ENCODE measurements around the gene LINGO3.
"Not testable (repeated sequence)": the region's sequence is repeated elsewhere in the genome, so short reads cannot be mapped to it uniquely, and the experiment has no call there.

The LINGO3 gene

DNA sequence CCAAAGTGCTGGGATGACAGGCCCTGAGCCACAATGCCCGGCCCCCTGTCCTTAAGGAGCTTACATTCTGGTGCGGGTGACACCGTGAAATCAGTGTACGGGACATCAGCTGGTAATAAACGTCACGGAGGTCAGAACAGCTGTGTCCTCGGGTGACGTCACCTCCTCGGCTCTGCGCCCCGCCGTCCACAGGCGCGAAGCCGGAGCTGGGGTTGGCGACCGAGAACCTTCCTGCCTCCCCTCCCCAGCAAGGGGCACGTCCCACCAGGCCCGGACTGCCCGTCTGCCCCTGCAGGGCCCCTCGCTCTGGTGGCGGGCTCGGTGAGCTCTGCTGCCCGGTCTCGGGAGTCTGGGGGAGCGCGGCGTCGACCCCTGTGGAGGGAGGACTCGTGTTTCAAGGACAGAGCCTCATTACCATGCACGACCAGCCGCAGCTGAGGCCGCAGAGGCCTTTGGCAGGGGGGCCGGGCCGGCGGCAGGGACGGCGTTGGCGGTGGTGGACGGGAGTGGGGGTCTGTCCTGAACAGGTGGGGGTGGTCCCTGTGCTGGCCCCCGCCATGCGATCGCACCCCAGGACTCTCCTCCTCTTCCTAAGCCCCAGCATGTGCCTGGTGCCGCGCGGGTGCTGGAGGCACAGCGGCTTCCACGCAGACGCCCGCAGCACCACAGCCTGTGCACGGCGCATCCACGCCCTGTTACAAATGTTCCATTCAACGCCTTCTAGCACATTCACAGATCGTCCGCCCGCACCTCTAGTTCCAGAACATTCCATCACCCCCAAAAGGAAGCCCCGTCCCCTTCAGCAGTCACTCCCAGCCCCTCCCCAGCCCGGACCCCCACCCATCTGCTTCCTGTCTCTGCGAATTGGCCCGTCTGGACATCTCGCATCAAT lies 5.4 kb downstream of the LINGO3 start:
- no peak for DNase-seq

DNA sequence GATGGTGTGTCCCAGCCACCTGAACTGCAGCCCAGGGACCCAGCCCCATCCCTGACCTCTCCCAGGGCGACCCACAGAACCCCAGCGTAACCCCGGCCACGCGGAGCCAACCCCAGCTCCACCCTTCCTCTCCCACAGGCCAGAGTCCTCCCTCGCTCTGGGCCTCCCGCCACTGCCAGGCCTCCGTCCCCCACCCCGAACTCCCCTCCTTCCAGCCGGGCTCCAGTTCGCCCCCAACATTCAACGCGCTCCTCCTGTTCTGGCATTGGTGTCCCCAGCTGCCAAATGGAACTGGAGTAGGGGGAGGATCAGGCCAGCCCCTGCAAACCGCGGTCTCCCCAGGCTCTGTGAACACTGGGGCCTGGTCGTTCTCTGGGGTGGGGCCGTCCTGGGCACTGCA lies 7.4 kb downstream of the LINGO3 start:
- no peak for DNase-seq

DNA sequence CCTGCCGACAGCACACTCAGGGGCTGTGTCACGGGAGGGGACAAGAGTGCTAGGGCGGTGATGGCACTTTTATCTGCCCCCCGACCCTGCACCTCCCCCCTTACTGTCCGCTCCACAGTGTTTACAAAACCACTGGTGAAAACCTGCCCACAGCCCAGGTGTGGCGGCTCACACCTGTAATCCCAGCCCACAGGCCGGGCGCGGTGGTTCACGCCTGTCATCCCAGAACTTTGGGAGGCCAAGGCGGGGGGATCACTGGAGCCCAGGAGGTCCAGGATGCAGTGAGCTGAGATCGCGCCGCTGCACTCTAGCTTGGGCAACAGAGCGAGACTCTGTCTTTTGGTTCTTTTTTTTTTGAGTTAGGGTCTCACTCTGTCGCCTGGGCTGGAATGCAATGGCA lies 11.8 kb downstream of the LINGO3 start:
- DNase-seq, result no peak

DNA sequence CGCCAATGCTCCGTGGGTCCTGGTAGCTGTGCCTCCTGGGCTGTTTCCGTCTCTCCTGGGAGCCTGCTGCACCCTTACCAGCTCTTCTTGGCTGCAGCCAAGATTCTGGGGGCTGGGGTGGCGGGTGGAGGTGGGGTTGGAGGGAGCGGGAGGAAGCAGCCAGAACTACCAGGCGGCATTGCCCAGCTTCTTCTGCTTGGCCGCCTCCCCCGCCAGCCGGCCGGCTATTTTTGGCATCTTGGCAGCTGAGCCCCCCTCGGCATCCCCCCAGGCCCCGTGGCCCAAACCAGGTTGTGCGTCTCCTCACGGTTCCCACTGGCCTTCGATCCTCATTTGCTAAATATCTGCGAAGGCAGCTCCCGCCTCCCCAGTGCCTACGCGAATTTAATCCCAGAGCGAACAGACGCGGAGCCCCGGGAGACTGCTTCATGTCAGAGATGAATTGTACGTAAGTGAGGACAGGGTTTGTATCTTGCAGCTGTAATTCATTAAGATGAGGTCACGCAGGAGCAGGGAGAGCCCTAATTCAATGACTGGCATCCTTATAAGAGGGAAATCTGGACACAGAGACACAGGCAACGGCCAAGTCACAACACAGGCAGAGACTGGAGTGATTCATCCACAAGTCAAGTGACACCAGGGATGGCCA lies 13.1 kb downstream of the LINGO3 start:
- peak; percentile 33 for DNase-seq

DNA sequence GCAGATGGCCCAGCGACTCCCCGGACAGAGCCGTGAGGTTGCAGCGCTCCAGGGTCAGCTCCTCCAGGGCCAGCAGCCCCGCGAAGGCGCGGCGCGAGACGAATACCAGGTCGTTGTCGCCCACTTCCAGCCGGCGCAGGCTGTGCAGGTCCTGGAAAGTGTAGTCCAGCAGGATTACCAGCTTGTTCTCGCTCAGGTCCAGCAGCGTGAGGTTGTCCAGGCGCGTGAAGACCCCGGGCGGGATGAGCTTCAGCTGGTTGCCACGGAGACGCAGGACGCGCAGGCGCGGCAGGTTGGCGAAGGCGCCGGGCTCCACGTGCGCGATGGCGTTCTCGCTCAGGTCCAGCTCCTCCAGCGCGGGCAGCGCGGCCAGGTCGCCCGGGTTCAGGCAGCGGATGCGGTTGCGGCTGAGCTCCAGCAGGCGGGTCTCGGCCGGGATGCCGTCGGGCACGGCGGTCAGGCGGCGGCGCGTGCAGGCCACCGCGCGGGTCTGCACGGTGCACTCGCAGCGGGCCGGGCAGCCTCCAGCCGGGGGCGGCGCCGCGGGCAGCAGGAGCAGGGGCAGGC lies 16.7 kb downstream of the LINGO3 start:
- no peak for DNase-seq

DNA sequence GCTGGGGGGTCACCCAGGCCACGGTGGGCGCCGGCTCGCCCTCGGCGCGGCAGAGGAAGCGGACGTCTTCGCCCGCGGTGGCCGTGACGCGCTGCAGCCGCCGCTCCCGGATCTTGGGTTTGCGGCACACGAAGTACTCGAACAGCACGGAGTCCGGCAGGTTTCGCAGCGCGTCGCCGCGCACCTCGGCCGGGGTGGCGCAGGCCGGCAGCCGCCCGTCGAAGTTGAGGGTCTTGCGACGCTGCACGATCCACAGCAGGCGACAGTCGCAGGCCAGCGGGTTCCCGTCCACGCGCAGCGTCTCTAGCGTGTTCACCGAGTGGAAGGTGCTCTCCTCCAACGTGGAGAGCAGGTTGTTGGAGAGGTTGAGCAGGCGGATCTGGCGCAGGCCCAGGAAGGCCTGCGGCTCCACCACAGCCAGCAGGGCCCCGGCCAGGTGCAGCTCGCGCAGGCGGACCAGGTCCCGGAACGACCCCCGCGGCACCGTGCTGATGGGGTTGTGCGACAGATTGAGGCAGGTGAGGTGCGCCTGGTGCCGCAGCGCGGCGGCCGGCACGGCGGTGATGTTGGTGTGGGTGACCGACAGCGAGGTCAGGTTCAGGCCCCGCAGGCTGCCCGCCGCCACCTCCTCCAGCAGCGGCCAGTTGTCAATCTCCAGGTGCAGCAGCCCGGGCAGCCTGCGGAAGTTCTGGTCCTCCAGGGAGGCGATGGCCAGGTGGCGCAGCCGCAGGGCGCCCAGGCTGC lies 17.3 kb downstream of the LINGO3 start:
- no peak for DNase-seq

DNA sequence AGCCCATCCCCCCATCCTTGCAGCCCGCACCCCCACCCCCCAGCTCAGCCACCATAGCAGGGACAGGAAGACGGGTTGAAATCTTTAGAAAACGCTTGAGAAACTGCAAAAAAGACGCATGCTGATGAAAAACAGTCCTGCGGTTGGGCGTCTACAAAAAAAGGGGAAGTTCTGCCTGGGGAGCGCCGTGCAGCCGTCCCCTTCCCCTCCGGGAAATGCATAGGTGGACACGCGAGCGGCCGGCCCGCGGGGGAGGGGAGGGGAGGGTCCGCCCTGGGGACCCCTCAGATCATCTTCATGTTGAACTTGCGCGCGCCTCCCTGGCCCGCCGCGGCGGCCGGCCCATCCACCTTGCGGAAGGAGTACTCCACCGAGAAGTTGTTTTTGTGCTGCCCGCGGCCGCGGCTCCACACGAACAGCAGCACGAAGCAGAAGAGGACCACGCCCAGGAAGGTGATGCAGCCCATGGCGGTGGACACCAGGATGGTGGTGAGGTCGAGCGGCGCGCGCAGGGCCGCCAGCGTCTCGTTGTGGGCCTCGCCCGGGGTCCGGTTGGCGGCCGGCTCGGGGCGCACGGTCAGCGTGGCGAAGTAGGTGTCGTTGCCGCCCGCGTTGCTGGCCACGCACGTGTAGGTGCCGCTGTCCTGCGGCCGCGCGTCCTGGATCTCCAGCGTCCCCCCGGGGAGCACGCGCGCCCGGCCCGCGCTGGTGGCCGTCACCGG lies 18.1 kb downstream of the LINGO3 start:
- no peak for DNase-seq

DNA sequence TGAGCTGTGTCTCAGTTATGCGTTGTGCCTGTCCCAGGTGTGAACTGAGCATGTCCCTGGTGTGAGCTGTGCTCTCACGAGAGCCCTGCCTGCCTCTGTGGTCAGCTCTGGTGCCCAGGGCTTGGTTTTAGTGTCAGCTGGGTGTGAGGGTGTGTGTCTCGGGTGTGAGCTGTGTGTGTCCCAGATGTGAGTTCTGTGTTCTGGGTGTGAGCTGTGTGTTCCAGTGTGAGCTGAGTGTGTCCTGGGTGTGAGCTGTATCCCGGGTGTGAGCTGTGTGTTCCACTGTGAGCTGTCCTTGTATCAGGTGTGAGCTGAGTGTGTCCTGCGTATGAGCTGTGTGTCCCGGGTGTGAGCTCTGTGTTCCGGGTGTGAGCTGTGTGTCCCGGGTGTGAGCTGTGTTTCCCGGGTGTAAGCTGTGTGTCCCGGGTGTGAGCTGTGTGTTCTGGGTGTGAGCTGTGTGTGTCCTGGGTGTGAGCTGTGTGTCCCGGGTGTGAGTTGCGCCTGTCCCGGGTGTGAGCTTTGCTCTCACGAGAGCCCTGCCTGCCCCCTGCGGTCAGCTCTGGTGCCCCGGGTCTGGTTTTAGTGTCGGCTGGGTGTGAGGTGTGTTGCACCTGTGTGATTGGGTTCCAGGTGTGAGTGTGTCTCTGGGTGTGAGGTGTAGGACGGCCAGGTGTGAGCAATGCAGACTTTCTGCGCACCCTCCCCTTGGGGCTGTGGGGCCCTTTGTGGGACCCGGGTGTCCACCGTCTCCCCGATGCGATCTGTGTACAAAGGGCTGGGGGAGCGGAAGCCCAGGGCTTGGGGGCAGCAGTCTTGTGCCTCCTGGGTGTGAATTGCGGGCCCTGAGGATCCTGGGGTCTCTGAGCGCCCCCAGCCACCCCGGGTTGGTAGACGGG lies 18.9 kb downstream of the LINGO3 start:
- no peak for DNase-seq

DNA sequence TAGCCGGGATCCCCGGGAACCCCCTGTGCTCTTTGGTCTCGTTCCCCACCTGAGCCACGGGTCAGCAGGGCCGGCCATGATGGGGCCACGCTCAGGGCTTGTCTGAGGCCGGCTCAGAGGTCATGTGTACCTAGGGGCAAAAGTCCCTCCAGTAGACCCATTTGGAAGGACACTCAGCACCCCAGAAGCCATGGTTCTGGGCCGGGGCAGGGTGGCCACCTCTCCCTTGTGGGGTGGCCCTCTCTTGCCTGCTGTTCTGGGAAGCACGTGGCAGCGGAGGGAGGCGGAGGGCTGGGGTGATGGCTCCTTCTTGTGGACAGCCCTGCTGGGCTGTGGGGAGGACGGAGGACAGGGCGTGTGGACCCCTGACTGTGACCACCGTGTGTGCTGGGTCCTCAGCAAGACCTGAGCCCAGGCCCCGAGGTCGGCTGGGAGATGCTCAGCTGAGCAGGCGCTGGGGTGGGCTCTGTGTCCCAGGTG lies 19.6 kb downstream of the LINGO3 start:
- no peak for DNase-seq

DNA sequence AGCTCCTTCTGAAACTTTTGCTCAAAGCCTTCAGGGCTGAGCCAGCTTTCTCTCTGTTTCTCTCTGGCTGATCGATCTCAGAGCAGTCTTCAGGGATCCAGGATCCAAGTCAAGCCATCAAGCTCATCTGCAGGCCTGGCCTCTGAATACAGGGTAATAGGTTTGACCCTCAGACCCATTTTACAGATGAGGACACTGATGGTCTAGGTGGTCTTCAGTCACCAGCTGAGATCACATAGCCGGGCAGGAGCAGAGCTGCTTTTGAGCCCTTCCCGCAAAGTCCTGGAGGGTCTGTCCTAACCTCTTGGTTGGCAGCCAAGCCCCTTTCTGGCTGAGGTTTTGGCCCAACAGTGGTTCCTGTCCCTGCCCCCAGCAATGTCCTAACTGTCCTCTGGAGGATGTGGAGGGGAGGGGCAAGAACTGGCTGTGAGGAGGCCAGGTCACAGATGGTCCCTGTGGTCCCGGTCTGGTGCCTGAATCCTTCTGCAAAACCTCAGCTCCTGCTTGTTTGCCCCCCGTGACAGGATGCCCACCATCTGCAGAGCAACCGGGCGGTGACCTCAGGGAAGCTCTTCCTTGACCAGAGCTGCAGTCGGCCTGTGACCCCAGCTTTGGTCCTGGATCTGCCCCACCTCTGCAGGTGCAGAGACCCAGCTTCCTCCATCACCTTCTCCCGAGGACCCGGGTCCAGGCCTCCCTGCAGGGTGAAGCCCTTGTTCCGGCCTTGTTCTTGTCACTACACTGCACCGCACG lies 20.2 kb downstream of the LINGO3 start:
- DNase-seq, result no peak

DNA sequence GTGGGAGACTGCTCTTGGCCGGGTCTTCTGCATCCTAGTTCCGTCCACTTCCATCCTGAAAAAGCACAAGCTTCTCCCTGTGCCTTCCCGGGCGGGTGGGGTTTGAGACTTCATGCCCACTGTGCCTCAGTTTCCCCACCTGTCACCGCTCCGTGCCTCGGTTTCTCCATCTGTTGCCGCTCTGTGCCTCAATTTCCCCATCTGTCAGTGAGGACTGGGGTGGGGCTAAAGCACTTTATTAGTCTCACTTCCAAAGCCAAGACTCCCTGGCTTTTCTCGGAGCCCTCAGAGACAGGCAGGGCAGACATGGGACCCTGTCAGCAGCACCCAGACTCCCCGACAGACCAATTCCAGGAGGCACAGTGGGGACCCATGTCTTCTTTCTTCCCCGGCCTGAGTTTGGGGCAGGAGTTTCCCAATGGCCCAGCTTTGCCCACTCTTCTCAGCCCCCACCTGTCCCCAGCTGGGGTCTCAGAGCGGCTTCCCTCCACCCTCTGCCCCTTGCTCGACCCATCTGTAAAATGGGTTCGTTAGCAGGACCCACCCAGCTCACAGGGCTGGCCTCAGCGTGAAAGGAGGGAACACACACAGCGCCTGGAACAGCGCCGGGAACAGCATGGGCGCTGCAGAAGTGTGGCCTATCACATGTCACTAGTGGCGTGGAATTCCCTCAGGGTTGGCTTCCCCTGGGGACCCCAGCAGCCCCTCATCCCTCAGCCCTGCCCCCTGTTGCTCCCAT lies 21.4 kb downstream of the LINGO3 start:
- DNase-seq, result no peak

DNA sequence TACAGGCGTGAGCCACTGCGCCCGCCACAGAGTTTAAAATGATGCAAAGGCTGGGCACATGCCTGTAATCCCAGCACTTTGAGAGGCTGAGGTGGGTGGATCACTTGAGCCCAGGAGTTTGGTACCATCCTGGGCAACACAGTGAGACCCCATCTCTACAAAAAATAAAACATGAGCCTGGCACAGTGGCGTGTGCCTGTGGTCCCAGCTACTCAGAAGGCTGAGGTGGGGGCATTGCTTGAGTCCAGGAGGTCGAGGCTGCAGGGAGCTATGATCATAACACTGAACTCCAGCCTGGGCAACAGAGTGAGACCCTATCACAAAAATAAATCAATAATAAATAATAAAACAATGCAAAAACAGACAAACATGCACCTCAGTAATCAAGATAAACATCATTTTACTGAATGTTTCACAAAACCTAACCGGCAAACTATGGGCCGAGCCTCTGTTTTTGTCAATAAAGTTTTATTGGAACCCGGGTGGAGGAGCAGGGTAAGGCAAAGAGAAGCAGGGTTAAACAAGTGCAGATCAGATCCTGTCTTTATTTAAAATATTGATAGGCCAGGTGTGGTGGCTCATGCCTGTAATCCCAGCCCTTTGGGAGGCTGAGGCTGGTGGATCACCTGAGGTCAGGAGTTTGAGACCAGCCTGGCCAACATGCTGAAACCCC lies 24.0 kb downstream of the LINGO3 start:
- no peak for DNase-seq

DNA sequence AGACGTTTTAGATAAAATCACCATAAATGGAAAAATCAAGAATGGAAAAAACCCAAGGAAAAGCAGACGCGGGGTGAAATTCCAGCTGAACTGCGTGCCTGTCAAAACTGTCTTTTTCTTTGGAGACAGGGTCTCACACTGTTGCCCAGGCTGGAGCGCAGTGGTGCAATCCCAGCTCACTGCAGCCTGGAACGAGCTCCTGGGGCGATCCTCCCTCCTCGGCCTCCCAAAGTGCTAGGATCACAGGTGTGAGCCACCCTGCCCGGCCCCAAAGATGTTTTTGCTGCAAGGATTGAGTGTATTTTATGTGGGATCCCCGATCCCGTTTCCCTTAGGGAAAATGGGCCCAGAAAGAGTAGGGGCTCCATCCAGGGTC lies 25.1 kb downstream of the LINGO3 start:
- DNase-seq, result no peak

DNA sequence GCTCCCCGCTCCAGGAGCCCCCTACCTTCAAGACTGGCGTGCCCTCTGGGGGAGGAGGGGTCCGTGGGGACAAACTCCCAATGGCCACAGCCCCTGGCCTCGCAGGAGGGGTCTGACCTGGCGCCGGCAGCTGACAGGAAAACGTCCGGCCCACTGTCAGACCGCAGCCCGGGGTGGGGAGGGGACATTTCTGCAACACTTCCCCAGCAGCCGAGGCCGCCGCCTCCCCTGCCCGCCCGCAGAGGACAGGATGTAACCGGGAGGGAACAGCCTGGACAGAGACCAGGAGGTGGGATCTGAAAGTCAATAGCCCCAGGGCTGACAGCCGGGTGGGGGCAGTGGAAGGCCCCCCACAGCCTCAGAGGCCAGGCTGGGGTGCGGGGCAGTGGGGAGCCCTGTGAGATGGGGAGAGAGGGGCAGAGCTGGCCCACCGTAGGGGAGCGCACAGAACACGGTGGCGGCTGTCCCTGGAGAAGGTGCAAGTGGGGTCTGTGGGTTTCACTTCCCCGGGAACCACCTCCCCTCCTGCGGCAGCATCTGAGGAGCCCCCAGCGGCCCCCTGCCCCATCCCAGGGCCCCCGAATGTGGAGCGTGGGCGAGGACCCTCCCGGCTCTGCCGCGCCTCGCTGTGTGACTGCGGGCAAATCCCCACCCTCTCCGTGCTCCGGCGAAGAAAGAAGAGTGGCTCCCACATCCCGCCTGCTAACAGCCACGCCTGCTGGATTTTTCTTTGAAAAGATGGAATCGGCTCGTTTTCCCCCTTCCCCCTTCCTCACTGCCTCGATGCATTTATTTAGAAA lies 25.7 kb downstream of the LINGO3 start, which contains the start of gene PEAK3:
Gene PEAK3, minus strand, starts transcription at position 114 of the 800 bp plus-strand sequence. CDS start 1,244 bp downstream, outside the sequence.
- DNase-seq, result no peak

DNA sequence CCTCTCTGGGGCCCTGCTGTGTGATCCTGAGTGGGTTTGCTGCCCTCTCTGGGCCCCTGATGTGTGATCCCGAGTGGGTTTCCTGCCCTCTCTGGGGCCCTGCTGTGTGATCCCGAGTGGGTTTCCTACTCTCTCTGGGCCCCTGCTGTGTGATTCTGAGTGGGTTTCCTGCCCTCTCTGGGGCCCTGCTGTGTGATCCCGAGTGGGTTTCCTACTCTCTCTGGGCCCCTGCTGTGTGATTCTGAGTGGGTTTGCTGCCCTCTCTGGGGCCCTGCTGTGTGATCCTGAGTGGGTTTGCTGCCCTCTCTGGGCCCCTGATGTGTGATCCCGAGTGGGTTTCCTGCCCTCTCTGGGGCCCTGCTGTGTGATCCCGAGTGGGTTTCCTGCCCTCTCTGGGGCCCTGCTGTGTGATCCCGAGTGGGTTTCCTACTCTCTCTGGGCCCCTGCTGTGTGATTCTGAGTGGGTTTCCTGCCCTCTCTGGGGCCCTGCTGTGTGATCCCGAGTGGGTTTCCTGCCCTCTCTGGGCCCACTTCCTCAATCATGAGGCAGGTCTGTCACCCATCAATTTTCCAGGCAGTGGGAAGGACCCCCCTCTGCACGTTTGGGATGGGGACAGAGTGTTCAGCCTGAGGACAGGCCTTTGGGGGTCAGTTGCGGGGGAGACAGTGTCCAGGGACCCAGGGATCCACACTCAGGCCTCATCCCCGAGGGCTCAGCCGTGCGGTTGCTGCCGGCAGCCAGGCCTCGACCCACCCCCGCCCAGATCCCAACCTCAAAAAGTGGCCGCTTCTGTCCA lies 26.5 kb downstream of the LINGO3 start:
- not testable (repeated sequence) for DNase-seq

DNA sequence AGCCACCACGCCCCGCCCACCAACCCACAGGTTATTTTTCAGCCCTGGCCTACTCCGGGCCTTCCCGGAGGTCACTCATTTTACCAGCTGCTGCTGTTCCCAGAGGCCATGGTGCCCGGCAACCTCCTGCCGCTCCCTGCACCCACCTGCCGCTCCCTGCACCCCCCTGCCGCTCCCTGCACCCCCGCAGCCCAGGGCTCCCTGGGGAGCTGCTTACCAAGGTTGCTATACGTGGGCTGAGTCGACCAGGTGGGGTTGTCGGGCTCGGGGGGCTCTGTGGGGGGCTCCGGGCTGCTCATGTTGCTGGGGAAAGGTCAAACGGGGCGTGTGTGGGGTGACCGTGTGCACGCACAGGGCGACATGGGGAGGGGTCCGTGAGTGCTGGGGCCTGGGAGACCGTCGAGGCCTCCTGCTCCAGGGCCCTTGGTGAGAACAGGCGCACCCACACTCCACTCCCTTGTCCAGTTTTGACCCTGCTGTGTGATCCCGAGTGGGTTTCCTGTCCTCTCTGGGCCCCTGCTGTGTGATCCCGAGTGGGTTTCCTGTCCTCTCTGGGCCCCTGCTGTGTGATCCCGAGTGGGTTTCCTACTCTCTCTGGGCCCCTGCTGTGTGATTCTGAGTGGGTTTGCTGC lies 27.2 kb downstream of the LINGO3 start:
- DNase-seq, result no peak

All from amniotic stem cell (primary cell).